Stimulated activated CD4-positive, alpha-beta T cell treated with anti-CD3 and anti-CD28 coated beads, TNF-alpha, amount 100 ng/mL, for 24 hours (primary cell): Measurements from ENCODE around the gene GRIPAP1.

ENCODE experiments used
- DNase-seq, 3 experiments: peaks; one replicate each; pipeline ENCODE4 v3.0.0-alpha.2; 2020; ENCODE audit warnings: low read depth in 3 of 3

Gene GRIPAP1

DNA sequence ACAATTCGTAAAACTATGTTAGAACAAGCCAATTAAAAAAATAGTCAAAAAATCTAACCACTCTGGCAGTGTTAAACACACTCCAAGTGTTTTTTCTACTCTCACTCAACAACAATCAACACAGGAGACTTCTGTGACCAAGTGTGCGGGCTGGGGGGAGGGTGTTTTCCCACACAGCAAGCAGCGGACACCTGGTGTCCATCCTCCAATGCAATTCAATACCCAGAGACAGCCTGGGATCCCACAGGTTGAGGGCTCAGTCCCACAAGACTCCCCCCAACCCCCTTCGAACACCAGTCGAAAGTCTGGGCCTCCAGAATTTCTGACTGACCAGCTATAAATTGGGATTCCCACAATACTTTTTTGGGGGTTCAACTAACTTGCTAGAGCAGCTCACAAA is 74.9 kb downstream of the GRIPAP1 start:
- no peak for DNase-seq

GRCh38 chrX:48924270-48924669 is 77.8 kb downstream of the GRIPAP1 start:
- DNase-seq = no peak

DNA sequence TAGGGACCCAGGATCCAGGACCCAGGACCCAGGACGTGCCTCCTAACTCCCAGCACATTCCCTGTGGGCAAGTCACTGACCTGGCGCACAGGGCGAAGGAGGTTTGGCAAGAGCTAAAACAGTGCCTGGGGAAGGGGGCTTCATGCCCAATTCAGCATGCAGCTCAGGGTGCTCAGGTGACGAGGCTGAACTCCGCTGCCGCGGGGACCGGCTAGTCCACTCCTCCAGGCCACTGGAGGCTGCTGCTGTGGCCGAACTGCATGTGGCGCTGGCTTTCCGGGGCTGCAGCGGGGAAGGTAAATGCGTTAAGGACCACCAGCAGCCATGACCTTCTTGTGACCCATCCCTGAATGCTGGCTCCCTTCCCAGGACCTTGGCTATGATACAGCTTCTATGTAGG is 78.3 kb downstream of the GRIPAP1 start:
- no peak for DNase-seq
